ENCODE results near the gene ANKRD7. TPM values are rescaled to one million over a fixed set of nuclear protein-coding genes. Genes with fewer than 3 reads are reported as not detected.
"Not testable (repeated sequence)": the region's sequence is repeated elsewhere in the genome, so short reads cannot be mapped to it uniquely, and the experiment has no call there.

ANKRD7 gene
- total and polyA plus RNA-seq, 2 donors, result 0.10 to 3.1 TPM

- peak; percentile 65 for DNase-seq (ENCODE audit: extremely low spot score)
- Histone ChIP-seq H3K4me1 (ENCODE audit: insufficient read depth) (no peaks in the 10 kb centered on the region), H3K27ac (ENCODE audit: low read depth) (no peak overlapping the region), H3K4me3 (ENCODE audit: low read depth, low read length) (peak overlapping the region; percentile 40), H3K36me3 (ENCODE audit: insufficient read depth) (no peaks in the 10 kb centered on the region)
- WGBS, result 3% methylated on average over 49 of the region's 49 CpGs
Measured at GRCh38 chr7:118214051-118214832, 10.3 kb upstream of the ANKRD7 start.

- no peak for DNase-seq (ENCODE audit: extremely low spot score)
- H3K36me3 ChIP-seq (ENCODE audit: insufficient read depth), result no peaks in the 10 kb centered on the region
- H3K4me1 ChIP-seq (ENCODE audit: insufficient read depth), result no peaks in the 10 kb centered on the region
- H3K27ac ChIP-seq (ENCODE audit: low read depth), result no peak overlapping the region
- H3K4me3 ChIP-seq (ENCODE audit: low read depth, low read length), result peak overlapping the region; percentile 40
- WGBS, result 35% methylated on average over 3 of the region's 3 CpGs
Measured at GRCh38 chr7:118214833-118215182, 9.7 kb upstream of the ANKRD7 start.

GRCh38 chr7:118217210-118217619, 7.3 kb upstream of the ANKRD7 start:
- Histone ChIP-seq H3K4me3 (ENCODE audit: low read depth, low read length) (no peak overlapping the region), H3K27ac (ENCODE audit: low read depth) (no peak overlapping the region), H3K36me3 (ENCODE audit: insufficient read depth) (no peaks in the 10 kb centered on the region), H3K4me1 (ENCODE audit: insufficient read depth) (no peaks in the 10 kb centered on the region)
- DNase-seq (ENCODE audit: extremely low spot score), result no peak
- 60% methylated on average over 1 of the region's 1 CpG for WGBS

- Histone ChIP-seq H3K4me1 (ENCODE audit: insufficient read depth) (no peaks in the 10 kb centered on the region), H3K4me3 (ENCODE audit: low read depth, low read length) (no peak overlapping the region), H3K27ac (ENCODE audit: low read depth) (no peak overlapping the region), H3K36me3 (ENCODE audit: insufficient read depth) (no peaks in the 10 kb centered on the region)
- 61% methylated on average over 8 of the region's 8 CpGs for WGBS
- DNase-seq (ENCODE audit: extremely low spot score), result no peak
Measured at GRCh38 chr7:118218413-118219156, 5.9 kb upstream of the ANKRD7 start.

- no peak overlapping the region for H3K4me3 ChIP-seq (ENCODE audit: low read depth, low read length)
- WGBS, result 95% methylated on average over 3 of the region's 3 CpGs
- no peak overlapping the region for H3K27ac ChIP-seq (ENCODE audit: low read depth)
- DNase-seq (ENCODE audit: extremely low spot score), result no peak
- H3K36me3 ChIP-seq (ENCODE audit: insufficient read depth), result no peaks in the 10 kb centered on the region
- no peaks in the 10 kb centered on the region for H3K4me1 ChIP-seq (ENCODE audit: insufficient read depth)
Measured at GRCh38 chr7:118219157-118219512, 5.4 kb upstream of the ANKRD7 start.

- no peak overlapping the region for H3K27ac ChIP-seq (ENCODE audit: low read depth)
- DNase-seq (ENCODE audit: extremely low spot score), result no peak
- 57% methylated on average over 3 of the region's 3 CpGs for WGBS
- H3K36me3 ChIP-seq (ENCODE audit: insufficient read depth), result no peaks in the 10 kb centered on the region
- H3K4me1 ChIP-seq (ENCODE audit: insufficient read depth), result no peaks in the 10 kb centered on the region
- no peak overlapping the region for H3K4me3 ChIP-seq (ENCODE audit: low read depth, low read length)
Measured at GRCh38 chr7:118220583-118220982, 3.9 kb upstream of the ANKRD7 start.

GRCh38 chr7:118222591-118222990, 1.9 kb upstream of the ANKRD7 start:
- WGBS, result 79% methylated on average over 1 of the region's 1 CpG
- no peak for DNase-seq (ENCODE audit: extremely low spot score)
- no peaks in the 10 kb centered on the region for H3K36me3 ChIP-seq (ENCODE audit: insufficient read depth)
- no peak overlapping the region for H3K4me3 ChIP-seq (ENCODE audit: low read depth, low read length)
- H3K27ac ChIP-seq (ENCODE audit: low read depth), result no peak overlapping the region
- no peaks in the 10 kb centered on the region for H3K4me1 ChIP-seq (ENCODE audit: insufficient read depth)

GRCh38 chr7:118232837-118233236, 8.3 kb downstream of the ANKRD7 start:
- 93% methylated on average over 1 of the region's 1 CpG for WGBS
- H3K27ac ChIP-seq (ENCODE audit: low read depth), result no peak overlapping the region
- no peaks in the 10 kb centered on the region for H3K36me3 ChIP-seq (ENCODE audit: insufficient read depth)
- H3K4me1 ChIP-seq (ENCODE audit: insufficient read depth), result no peaks in the 10 kb centered on the region
- H3K4me3 ChIP-seq (ENCODE audit: low read depth, low read length), result no peak overlapping the region
- DNase-seq (ENCODE audit: extremely low spot score), result no peak

- Histone ChIP-seq H3K4me1 (ENCODE audit: insufficient read depth) (no peaks in the 10 kb centered on the region), H3K4me3 (ENCODE audit: low read depth, low read length) (no peak overlapping the region), H3K27ac (ENCODE audit: low read depth) (no peak overlapping the region), H3K36me3 (ENCODE audit: insufficient read depth) (no peaks in the 10 kb centered on the region)
- 97% methylated on average over 1 of the region's 1 CpG for WGBS
- DNase-seq (ENCODE audit: extremely low spot score), result no peak
Measured at GRCh38 chr7:118233799-118234198, 9.3 kb downstream of the ANKRD7 start.

- Histone ChIP-seq H3K4me1 (ENCODE audit: insufficient read depth) (no peaks in the 10 kb centered on the region), H3K27ac (ENCODE audit: low read depth) (no peak overlapping the region), H3K4me3 (ENCODE audit: low read depth, low read length) (no peak overlapping the region), H3K36me3 (ENCODE audit: insufficient read depth) (no peaks in the 10 kb centered on the region)
- WGBS, result 89% methylated on average over 3 of the region's 3 CpGs
- DNase-seq (ENCODE audit: extremely low spot score), result no peak
Measured at GRCh38 chr7:118239014-118239413, 14.5 kb downstream of the ANKRD7 start.

- WGBS, result 100% methylated on average over 2 of the region's 2 CpGs
- not testable (repeated sequence) for H3K36me3 ChIP-seq (ENCODE audit: insufficient read depth); DNase-seq (ENCODE audit: extremely low spot score); H3K4me1 ChIP-seq (ENCODE audit: insufficient read depth); H3K27ac ChIP-seq (ENCODE audit: low read depth); H3K4me3 ChIP-seq (ENCODE audit: low read depth, low read length)
Measured at GRCh38 chr7:118240320-118240719, 15.8 kb downstream of the ANKRD7 start.

- Histone ChIP-seq H3K27ac (ENCODE audit: low read depth) (no peak overlapping the region), H3K4me3 (ENCODE audit: low read depth, low read length) (no peak overlapping the region), H3K36me3 (ENCODE audit: insufficient read depth) (no peaks in the 10 kb centered on the region), H3K4me1 (ENCODE audit: insufficient read depth) (no peaks in the 10 kb centered on the region)
- 70% methylated on average over 1 of the region's 1 CpG for WGBS
- no peak for DNase-seq (ENCODE audit: extremely low spot score)
Measured at GRCh38 chr7:118243695-118244094, 19.2 kb downstream of the ANKRD7 start.

- 24% methylated on average over 2 of the region's 2 CpGs for WGBS
- Histone ChIP-seq H3K27ac (ENCODE audit: low read depth) (no peak overlapping the region), H3K4me3 (ENCODE audit: low read depth, low read length) (no peak overlapping the region), H3K4me1 (ENCODE audit: insufficient read depth) (no peaks in the 10 kb centered on the region), H3K36me3 (ENCODE audit: insufficient read depth) (no peaks in the 10 kb centered on the region)
- no peak for DNase-seq (ENCODE audit: extremely low spot score)
Measured at GRCh38 chr7:118245267-118246040, 20.9 kb downstream of the ANKRD7 start.
